DMS 273 (cell line): ENCODE measurements around the gene TOMM6.

Experiments
- DNase-seq: peaks from one replicate; lab custom pipeline; 2025; ENCODE audit not compliant: unreplicated experiment; lab: John Stamatoyannopoulos, UW

The TOMM6 gene

DNA sequence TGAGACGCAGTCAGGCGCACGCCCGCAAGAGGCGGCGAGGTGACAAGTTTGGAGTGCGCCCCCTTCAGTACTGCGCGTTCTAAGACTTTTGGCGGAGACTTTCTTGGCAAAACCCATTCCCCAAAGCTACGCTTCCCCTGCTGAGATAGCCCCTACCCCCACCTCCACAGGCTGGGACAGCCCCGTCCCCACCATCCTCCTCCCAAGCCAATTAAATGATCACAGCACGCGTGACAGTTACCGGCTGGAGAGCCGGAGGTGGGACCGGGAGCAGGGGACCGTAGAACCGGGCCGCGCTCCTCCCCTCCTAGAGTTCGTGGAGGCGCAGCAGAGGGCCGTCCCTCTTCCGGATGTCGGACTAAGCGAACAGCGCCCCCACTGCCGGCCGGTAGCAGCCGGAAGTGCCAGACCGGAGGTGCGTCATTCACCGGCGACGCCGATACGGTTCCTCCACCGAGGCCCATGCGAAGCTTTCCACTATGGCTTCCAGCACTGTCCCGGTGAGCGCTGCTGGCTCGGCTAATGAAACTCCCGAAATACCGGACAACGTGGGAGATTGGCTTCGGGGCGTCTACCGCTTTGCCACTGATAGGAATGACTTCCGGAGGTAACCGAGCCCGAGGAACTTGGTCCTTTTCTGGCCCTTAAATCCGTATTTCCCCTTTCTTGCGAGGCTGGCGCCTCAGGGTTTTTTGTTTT is at the start of gene TOMM6:
Gene TOMM6 (plus strand): TSS at position 476 of the 699 bp plus-strand sequence. CDS start 4 bp downstream, at position 480.
- peak; percentile 98 for DNase-seq

DNA sequence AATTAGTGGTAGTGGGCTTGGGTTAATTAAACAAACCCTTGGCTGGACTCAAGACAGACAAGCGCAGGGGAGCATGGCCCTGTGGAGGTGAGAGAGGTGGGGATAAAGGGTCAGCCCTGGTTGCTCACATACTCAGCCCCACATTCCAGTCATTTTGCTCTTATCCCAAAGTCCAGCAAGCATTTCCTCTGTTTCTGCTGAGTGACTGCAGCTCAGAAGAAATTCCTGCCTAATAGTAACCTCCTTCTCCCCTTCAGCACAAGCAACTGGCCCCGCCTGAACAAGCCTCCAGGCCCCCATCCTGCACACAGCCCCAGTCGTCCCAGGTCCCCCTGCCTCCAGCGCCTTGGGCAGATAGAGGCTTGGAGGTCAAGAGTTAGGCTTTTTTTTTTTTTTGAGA is 48.5 kb upstream of the TOMM6 start:
- no peak for DNase-seq

DNA sequence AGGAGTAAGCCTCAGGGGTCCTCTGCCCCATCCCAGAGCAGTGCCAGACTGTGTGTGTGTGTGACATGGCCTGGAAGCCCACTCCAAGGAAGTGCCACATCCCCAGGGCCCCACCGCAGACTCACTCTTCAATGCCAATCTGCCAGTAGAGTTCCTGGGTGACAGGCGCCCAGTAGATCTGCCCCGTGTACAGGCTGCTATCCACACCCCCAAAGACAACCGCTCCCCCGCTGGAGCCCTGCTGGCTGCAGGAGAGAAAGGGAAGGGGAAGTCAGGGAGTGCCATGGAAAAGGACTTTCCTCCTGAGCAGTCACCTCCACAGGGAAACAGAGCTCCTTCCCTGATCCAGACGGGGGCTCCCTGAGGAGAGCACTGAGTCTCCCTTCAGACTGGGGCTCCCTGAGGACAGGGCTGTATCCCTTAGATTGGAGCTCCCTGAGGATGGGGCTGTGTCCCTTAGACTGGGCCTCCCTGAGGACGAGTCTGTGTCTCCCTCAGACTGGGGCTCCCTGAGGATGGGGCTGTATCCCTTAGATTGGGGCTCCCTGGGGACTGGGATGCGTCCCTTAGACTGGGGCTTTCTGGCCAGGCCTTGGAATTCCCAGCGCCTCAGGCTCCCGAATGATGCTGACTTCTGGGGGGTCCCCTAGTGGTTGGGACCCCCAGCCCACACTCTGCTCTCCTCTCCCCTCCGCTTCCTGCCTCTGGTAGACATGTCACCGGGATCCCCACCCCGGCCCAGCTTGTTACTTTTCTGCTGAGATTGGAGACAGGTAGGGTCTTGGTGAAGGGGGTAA is 46.9 kb upstream of the TOMM6 start:
- no peak for DNase-seq

DNA sequence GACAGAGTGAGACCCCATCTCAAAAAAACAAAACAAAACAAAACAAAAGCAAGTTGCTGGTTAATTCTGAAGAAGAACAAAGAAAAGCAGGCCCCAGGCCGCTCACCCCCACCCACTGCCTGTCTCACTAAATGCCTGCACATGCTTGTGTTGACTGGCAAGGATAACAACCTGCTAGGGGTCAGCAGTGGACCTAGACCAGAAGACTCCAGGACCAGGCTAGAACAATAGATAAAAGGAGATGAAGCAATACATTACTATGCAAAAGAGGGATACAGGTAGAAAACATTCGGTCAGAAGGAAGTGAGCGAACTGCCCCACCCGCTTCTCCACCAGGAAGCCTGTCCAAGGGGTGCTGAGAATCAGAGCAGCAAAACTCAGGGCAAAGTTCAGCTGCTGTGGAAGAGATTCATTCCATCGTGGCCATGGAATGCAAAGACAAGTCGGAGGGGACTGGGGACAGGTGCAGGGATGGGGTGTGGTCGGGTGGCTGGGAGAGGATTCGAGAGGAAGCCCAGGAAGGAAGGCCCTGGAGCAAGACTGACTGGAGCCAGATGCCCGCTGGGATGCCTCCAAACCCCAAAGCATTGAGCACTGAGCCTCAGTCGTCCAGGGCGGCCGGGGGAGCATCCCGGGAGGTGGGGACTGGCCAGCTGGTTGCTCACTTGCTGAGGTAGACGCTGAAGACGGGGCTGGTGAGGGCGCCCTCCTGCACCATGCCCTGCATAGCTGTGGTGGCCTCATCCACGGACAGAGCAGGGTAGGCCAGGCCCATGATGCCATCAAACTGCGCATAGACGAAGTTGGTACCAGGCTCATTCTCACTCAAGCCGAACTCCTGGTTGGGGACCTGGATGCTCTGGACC is 45.6 kb upstream of the TOMM6 start:
- no peak for DNase-seq

DNA sequence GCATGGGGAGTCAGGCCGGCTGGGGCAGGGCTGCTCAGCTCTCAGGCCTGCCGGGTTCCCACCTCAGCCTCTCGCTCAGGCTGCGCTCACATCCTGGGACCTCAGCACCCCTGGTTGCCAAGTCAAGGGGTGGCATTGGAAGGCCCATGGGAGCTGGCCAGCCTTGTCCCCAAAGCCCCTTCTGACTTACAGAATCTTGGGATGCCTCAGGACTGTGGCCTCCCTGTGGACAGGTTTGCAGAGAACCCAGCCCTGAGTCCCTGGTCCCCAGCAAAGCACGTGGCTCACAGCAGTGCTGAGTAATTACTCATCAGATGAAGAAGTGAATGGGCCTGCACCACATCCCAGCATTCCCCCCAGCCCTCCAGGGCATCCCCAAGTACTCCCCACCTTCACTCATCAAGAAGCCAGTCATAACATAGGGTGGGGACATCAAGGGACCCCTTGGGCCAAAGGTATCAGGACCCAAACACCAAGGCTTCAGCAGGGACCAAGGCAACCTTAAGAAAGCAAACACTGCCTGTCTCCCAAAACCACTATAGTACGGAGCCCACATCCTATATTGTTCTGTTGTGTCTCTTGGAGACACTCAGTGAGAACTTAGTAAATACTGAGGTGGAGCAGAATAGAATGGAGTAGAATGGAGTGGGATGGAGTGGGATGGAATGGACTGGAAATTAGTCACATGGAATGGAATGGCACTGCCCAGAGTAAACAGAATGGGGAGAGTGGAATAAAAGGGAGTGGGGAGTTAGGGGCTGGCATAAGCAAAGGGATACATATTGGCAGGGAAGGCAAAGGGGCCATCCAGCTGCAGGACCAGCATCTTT is 43.9 kb upstream of the TOMM6 start:
- no peak for DNase-seq

DNA sequence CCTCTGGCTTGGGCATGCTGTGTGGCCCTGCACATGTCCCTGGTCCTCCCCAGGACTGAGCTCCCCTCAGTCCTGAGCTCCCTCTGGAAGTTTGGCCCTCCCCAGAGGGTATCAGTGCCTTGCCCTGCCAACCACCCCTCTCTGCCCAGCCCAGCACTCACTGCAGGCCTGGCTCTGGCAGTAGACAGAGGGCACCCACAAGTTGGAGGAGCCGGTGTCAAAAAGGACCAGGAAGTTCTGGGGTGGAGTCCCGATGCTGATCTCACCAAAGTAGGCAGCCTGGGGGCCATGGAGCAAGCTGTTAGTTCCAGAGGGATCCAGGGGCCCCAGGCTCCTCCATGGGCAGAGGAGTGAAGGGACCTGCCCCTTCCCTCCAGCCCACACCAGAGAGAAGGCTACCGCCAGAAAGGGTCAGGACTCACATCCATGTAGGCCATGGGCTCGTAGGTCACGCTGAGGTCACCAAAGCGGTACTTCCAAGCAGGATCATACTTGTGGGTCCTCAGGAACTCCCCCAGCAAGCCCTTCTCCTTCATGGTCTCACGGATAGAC is 43.2 kb upstream of the TOMM6 start:
- no peak for DNase-seq

DNA sequence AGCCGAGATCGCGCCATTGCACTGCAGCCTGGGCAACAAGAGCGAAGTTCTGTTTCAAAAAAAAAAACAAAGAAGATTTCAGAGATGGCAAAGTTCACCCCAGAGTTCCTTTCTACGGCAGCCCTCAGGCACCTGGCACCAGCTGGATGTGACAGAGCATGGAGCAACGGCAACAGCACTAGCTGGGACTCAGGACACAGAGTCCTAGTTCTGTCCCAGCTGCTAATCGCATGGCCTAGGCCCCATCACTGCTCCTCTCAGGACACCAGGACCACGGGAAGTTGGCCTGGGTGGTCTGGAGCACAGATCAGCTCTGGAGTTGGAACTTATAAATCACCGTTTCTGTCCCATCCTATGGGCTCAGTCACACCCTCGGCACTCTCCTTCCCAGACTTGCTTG is 41.4 kb upstream of the TOMM6 start:
- no peak for DNase-seq

DNA sequence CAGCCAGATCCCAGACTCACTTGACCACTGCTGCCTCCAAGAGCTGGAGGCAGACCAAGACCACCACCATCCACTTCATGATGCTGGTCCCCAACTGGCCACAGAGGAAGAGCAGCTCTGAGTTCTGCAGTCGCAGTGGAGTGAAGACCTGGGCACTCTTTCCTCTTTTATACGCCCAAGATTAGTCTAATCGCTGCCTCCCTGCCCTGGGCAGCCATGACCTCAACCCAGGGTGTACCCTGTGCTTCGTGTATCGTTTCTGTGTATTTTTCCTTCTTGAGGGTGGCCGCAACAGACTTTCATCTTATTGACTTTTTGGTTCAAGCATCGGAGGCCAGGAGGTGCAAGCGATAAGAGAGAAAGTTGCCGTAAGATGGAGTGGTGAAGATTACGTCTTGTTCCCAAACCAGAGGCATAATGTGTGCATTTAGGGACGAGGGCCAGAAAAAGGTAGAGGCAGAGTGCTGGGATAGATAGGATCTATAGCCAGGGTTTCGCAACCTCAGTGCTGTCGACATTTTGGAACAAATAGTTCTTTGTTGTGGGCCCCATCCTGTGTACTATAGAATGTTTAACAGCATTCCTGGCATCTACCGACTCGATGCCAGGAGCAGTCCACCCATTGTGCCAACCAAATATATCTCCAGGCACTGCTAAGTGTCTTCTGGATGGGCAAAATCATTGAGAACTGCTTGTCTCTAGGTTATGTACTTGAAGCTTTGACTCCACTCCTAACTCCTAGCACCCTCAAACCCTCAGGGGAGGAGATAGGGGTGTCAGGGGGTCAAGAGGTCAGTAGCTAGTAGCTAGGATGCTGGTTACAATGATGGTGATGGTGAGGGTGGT is 40.0 kb upstream of the TOMM6 start, which contains the start of gene PGC:
Gene PGC (minus strand): TSS at position 142 of the 846 bp plus-strand sequence. CDS start 63 bp downstream, at position 79.
- no peak for DNase-seq

DNA sequence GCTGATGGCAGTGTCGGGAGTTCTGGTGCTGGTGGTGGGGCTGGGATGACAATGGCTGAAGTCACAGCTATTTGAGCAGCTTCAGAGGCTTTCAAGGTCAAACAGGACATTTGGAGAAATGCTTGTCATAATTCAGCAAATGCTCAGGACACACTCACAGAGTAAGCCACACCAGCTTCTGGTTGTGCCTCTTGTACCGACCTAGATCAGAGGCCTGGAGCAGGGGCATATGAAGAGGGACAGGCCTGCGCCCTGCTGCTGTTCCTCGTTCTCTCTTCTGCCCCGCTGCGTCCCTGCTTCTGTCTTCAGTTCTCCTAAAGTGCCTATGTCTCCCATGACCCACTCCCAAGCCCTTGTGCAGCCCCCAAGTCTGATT is 39.4 kb upstream of the TOMM6 start:
- no peak for DNase-seq

DNA sequence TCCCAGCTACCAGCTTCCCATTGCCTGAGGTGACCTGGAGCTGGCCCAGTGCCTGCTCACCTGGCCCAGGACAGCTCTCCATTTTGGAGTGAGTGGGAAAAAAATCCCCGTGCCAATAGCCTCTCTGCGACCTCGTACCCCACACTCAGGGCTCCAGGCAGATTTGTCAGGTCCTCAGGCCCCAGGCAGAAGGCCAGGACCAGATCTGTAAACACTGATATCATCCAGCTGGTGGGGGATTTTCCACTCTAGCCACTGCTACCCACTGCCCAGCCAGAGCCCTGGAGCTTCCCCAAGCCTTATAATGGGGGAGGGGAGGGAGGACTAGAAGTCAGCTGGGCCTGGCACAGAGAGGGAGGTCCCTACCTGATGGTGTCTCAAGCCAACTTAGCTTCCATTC is 39.0 kb upstream of the TOMM6 start:
- no peak for DNase-seq

DNA sequence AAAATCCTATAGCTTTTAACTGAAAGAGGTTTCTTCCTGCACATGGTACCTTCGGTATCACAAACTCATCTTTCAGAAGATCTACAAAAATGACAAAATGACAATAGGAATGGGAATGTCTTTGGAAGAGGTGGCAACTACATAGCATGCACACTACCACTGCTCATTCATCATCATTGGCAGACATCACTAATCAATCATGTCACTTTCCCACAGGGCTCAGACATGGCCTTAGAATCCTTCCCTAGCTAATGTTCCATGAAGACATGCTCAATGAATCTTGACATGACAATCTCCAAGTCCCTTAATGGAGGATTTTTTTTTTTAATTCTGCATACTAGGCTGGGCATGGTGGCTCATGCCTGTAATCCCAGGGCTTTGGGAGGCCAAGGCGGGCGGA is 37.1 kb upstream of the TOMM6 start:
- no peak for DNase-seq

DNA sequence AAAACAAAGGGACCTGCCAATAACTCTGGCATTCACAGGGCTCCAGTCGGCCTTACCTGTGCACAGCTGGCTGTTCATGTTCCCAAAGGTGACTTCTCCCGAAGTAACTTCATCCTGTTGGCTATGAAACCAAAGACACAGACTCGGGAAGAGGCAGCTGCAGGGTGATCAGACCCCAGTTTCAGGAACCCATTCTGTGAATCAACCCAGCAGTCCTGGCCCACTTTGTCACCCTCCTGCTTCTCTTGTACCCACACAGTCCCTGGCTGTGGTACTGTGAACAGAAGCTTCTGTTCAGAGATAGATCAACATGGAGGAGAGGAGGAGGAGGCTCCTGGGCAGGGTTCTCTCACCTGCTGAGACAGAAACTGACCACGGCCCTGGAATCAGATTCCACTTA is 31.6 kb upstream of the TOMM6 start:
- DNase-seq: no peak

DNA sequence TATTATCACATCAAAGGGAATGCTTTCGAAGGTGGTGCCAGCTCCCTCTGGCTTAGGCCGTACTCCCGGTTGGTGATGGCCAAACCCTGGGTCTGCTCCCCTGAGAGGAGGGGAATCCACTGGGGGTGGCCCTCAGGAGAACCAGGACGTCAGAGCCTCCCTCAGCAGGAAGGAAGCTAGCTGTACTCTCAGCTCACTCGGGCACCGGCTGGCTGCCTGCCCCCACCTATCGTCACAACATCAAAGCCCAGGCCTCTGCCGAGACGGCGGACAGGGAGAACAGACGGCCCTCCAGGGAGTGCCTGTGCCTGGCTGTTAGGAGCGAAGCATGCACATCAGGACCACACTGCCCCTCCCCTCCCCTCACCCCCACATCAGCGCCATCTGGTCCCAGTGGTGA is 31.1 kb upstream of the TOMM6 start:
- DNase-seq: peak; percentile 63

DNA sequence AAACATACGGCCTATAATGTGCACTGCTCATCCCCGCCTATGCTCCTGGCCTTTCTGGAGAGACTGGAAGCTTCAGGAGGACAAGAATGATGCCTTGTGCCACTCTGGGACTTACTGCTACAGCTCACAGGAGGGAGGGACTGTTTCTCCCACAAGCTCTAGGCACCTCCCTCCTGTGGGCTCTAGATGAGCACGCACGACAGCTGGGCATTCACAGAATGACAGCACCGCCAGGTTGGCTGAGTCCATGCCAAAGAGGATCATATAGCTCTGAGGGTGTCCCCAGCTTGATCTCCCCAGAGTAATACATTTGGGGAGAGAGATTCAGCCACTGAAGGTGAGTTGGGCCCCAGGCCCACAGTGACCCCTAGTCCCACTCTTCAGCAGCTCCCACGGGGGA is 30.2 kb upstream of the TOMM6 start:
- peak; percentile 77 for DNase-seq

DNA sequence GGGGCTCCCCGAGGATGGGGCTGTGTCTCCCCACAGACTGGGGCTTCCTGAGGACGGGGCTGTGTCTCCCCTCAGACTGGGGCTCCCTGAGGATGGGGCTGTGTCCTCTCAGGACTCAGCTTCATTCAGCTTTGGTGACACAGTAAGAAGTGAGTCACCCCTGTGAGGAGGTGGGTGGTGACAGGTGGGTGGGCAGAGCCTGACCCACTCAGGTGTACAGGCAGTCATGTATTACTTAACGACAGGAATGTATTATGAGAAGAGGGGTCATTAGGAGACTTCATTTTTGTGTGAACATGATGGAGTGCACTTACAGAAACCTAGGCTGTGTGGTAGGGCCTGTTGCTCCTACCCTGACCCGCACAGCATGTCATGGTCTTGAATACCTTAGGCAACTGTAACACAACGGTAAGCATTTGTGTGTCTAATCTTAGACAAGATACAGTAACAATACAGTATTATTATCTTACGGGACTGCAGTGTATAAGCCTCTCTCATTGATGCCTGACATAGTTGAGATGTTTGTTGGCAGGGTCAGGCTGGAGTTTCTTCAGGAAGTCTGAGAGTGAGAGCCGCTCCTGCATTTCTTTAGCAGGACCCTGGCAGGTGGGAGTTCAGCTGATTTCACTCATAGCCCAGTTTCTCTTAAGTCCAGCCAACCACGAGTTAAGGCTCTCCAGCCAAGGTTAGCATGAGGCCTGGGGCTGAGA is 29.4 kb upstream of the TOMM6 start:
- DNase-seq: no peak

DNA sequence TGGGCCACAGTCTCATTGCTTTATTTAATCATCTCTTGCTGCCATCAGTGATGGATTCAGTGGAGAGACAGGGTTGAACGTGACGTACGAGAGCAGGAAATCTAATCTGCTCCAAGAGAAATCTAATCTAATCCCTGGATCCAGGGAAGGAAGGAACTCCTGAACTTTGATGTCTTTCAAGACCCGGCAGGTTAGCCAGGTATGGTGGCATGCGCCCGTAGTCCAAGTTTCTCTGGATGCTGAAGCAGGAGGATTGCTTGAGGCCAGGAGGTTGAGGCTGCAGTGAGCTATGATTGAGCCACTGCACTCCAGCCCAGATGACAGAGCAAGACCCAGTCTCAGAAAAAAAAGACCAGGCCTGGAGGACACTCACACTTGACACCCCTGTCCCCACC is 28.9 kb upstream of the TOMM6 start:
- no peak for DNase-seq

DNA sequence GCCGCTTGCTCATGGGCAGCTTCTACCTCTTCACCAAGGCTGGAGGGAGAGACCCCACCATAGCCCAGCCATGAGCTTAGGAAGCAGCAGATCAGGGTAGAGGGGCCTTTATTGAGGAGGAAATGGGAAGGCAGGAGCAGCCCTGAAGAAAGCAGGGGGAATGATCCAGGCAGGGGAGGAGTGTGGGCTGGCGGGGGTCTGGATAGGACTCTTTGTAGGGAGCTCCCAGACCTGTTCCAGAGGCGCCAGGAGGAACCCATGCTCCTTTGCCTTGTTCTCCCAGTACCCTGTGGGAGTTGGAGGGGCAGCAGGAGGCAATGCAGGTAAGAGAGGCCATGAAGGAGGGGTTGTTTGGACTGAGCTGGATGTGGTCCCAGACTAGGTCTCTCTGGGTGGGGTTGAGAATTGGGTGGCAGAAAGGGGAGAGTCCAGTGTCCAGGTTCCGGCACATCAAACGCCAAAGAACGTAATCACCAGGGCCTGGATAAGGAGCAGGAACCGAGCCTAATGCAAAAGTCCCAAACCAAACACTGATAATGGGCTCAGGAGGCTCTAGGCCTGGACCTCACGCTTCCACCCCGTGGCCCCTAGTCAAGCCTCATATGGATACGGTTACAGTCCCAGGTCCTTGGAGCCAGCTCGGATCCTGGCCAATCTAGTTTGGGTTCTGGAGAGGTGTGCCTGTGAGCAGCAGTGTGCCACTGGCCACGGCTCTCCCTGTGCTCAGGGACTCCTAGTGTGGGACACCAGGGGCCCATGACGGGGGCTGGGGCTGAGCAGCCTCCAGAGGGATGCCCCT is 28.2 kb upstream of the TOMM6 start:
- no peak for DNase-seq
